ENCODE data around the gene QRICH1. TPM values are rescaled to one million over a fixed set of nuclear protein-coding genes. Genes with fewer than 3 reads are reported as not detected.
A peak's percentile ranks its signal among the peaks of the same experiment; 100 is the strongest.

QRICH1 gene
- total and polyA plus RNA-seq, 2 of the 13 experiments (the other 11 are each of a cell fraction or from before 2014, with no cell fraction given), result 52.6 to 102 TPM

- 0 out of 2 replicates have a peak, but pooled peaks have one; percentile 28 for TF ChIP-seq ZNF142 (CRISPR knock-in tag; IDR thresholded peaks at IDR 0.05)
- TF ChIP-seq HMGXB3 (CRISPR knock-in tag; IDR thresholded peaks at IDR 0.05; ENCODE audit: borderline replicate concordance), result peak; percentile 71
- TF ChIP-seq ZC3H13 (CRISPR knock-in tag; IDR thresholded peaks at IDR 0.05), result no peak
- TF ChIP-seq ZSCAN29 (CRISPR knock-in tag; conservative IDR thresholded peaks at IDR 0.05), result 0 out of 2 replicates have a peak, but pooled peaks have one; percentile 46
- no peak for TF ChIP-seq MEIS2 (CRISPR knock-in tag; IDR thresholded peaks at IDR 0.05)
- TF ChIP-seq ZNF205 (CRISPR knock-in tag; IDR thresholded peaks at IDR 0.05), result no peak; the same call in 1 of the 2 replicates
- TF ChIP-seq THYN1 (CRISPR knock-in tag; IDR thresholded peaks at IDR 0.05; ENCODE audit: borderline replicate concordance, low read depth), result no peak
- no peak for TF ChIP-seq CBX1 (IDR thresholded peaks at IDR 0.05; ENCODE audit: low read depth)
- TF ChIP-seq ZNF414 (CRISPR knock-in tag; IDR thresholded peaks at IDR 0.05), result peak; percentile 98
- 0 out of 2 replicates have a peak, but pooled peaks have one; percentile 45 for TF ChIP-seq ZNF558 (CRISPR knock-in tag; IDR thresholded peaks at IDR 0.05; ENCODE audit: borderline replicate concordance)
- TF ChIP-seq PATZ1 (CRISPR knock-in tag; IDR thresholded peaks at IDR 0.05), result 0 out of 2 replicates have a peak, but pooled peaks have one; percentile 3
- TF ChIP-seq ZNF615 (CRISPR knock-in tag; IDR thresholded peaks at IDR 0.05; ENCODE audit: borderline replicate concordance), result no peak
- 0 out of 2 replicates have a peak, but pooled peaks have one; percentile 33 for TF ChIP-seq ZNF777 (CRISPR knock-in tag; IDR thresholded peaks at IDR 0.05)
- peak; percentile 91 for TF ChIP-seq ZNF274 (CRISPR knock-in tag; IDR thresholded peaks at IDR 0.05)
- TF ChIP-seq PAWR (CRISPR knock-in tag; IDR thresholded peaks at IDR 0.05; ENCODE audit: borderline replicate concordance), result no peak
These were observed 10.8 kb upstream of the QRICH1 start, which contains the start of gene QARS1 (continued) for GRCh38 chr3:49104427-49105291.

Measured in HepG2 (cell line).